ENCODE data around the gene DBF4. TPM values are rescaled to one million over a fixed set of nuclear protein-coding genes. Genes with fewer than 3 reads are reported as not detected.
"Not testable (repeated sequence)": the region's sequence is repeated elsewhere in the genome, so short reads cannot be mapped to it uniquely, and the experiment has no call there.

DBF4 gene
- polyA plus RNA-seq (2011; rRNA removed): 3.8 and 5.4 TPM in 2 replicates
- polyA minus RNA-seq (2011; rRNA and poly(A)+ RNA removed): 2.0 and 2.4 TPM in 2 replicates

GRCh38 chr7:87876040-87876868 lies at the start of gene DBF4, which contains the start of gene SLC25A40:
DBF4 (plus strand) TSS chr7:87876493; CDS start chr7:87876733, 240 bp downstream.
SLC25A40 (minus strand) TSS chr7:87876360; CDS start chr7:87858727, 17,633 bp downstream.
- TF ChIP-seq, protein P1, sequence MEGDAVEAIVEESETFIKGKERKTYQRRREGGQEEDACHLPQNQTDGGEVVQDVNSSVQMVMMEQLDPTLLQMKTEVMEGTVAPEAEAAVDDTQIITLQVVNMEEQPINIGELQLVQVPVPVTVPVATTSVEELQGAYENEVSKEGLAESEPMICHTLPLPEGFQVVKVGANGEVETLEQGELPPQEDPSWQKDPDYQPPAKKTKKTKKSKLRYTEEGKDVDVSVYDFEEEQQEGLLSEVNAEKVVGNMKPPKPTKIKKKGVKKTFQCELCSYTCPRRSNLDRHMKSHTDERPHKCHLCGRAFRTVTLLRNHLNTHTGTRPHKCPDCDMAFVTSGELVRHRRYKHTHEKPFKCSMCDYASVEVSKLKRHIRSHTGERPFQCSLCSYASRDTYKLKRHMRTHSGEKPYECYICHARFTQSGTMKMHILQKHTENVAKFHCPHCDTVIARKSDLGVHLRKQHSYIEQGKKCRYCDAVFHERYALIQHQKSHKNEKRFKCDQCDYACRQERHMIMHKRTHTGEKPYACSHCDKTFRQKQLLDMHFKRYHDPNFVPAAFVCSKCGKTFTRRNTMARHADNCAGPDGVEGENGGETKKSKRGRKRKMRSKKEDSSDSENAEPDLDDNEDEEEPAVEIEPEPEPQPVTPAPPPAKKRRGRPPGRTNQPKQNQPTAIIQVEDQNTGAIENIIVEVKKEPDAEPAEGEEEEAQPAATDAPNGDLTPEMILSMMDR (IDR thresholded peaks at IDR 0.05; ENCODE audit: insufficient read depth, low read depth, low read length): no peak
- H3K36me3 ChIP-seq (ENCODE audit: control insufficient read depth, insufficient read depth, low read length): no peaks in the 10 kb centered on the region
- H3K4me3 ChIP-seq (ENCODE audit: low read depth, low read length): peak within 1 kb of the TSS; percentile 82
- no peaks in the 10 kb centered on the region for H3K27me3 ChIP-seq (ENCODE audit: control insufficient read depth, insufficient read depth, low read length)
- peak; percentile 59 for DNase-seq (ENCODE audit: low read depth)
- ChIA-PET POLR2A (no interaction called here), CTCF (no interaction called here)

DNA sequence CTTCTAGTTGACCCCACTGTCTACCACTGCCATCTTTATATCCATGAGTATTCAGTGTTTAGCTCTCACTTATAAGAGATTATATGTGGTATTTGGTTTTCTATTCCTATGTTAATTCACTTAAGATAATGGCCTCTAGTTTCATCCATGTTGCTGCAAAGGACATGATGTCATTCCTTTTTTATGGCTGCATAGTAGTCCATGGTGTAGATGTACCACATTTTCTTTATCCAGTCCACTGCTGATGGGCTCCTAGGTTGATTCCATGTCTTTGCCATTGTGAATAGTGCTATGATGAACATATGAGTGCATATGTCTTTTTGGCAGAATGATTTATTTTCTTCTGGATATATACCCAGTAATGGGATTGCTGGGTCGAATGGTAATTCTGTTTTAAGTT lies 47.9 kb upstream of the DBF4 start:
- H3K4me3 ChIP-seq (ENCODE audit: low read depth, low read length); DNase-seq (ENCODE audit: low read depth); POLR2A ChIA-PET; H3K27me3 ChIP-seq (ENCODE audit: control insufficient read depth, insufficient read depth, low read length); H3K36me3 ChIP-seq (ENCODE audit: control insufficient read depth, insufficient read depth, low read length); CTCF ChIA-PET: not testable (repeated sequence)

GRCh38 chr7:87831097-87831496 lies 45.2 kb upstream of the DBF4 start:
- DNase-seq (ENCODE audit: low read depth): no peak
- ChIA-PET CTCF (interaction anchor here (1.0 kb wide), 1 partner anchor 14 kb away, joined by 3 read pairs; no protein-coding TSS in a partner anchor), POLR2A (no interaction called here)
- Histone ChIP-seq H3K4me3 (ENCODE audit: low read depth, low read length) (no peak overlapping the region), H3K36me3 (ENCODE audit: control insufficient read depth, insufficient read depth, low read length) (no peaks in the 10 kb centered on the region), H3K27me3 (ENCODE audit: control insufficient read depth, insufficient read depth, low read length) (no peaks in the 10 kb centered on the region)
- TF ChIP-seq, protein P1 (IDR thresholded peaks at IDR 0.05; ENCODE audit: insufficient read depth, low read depth, low read length): no peak

DNA sequence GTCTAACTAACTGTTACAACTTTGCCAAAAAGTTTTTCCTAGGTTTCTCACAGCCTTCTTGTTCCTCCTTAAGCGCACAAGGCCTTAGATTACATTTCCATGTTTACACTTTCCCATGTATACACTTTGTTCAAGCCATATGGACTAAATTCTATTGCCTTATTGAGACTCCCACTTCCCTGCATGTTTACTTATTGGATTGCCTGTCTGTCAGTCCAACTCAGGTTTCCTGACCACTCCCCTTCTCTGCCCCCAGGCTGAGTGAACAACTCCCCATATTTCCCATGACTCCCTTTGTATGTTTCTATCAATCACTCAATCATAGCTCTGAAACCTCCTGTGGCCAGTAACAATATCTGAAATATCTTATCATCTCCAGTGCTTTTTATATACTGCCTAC lies 43.2 kb upstream of the DBF4 start:
- Histone ChIP-seq H3K36me3 (ENCODE audit: control insufficient read depth, insufficient read depth, low read length) (no peaks in the 10 kb centered on the region), H3K4me3 (ENCODE audit: low read depth, low read length) (no peak overlapping the region), H3K27me3 (ENCODE audit: control insufficient read depth, insufficient read depth, low read length) (no peaks in the 10 kb centered on the region)
- ChIA-PET CTCF (no interaction called here), POLR2A (no interaction called here)
- DNase-seq (ENCODE audit: low read depth): no peak
- TF ChIP-seq, protein P1 (IDR thresholded peaks at IDR 0.05; ENCODE audit: insufficient read depth, low read depth, low read length): no peak

DNA sequence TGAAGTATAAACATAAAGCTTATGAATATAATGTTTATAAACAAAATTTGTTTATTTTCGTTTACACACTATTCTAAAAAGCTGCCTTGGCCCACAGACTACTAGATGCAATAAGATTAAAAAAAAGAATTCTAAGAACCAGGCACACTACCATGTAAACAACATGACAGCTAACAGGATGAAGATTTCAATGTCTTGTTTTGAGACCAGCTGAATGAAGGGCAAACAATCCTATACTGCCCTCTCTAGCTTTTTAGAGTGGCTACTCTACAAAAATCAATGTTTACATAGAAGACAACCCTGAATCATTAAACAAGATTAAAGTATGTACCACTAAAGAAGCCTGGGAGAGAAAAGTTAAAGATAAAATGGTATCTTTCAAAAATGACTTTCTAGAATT lies 38.7 kb upstream of the DBF4 start:
- TF ChIP-seq, protein P1 (IDR thresholded peaks at IDR 0.05; ENCODE audit: insufficient read depth, low read depth, low read length): no peak
- H3K36me3 ChIP-seq (ENCODE audit: control insufficient read depth, insufficient read depth, low read length): no peaks in the 10 kb centered on the region
- DNase-seq (ENCODE audit: low read depth): no peak
- CTCF ChIA-PET: interaction anchor here (0.6 to 1.5 kb wide), 3 partner anchors 17 to 341 kb away, joined by 3 to 4 read pairs (median 3); no protein-coding TSS in a partner anchor
- POLR2A ChIA-PET: no interaction called here
- no peak overlapping the region for H3K4me3 ChIP-seq (ENCODE audit: low read depth, low read length)
- H3K27me3 ChIP-seq (ENCODE audit: control insufficient read depth, insufficient read depth, low read length): no peaks in the 10 kb centered on the region
